HG02571 (cell line): ENCODE results near the gene RFX5.
"Not testable (repeated sequence)": the region's sequence is repeated elsewhere in the genome, so short reads cannot be mapped to it uniquely, and the experiment has no call there.

ENCODE experiments used
- ATAC-seq: cut with Tn5 transposase; IDR thresholded peaks from one replicate; pipeline ENCODE4 v1.9.1; 2021; ENCODE audit warnings: mild to moderate bottlenecking, moderate library complexity; ENCODE audit not compliant: unreplicated experiment

Gene RFX5

DNA sequence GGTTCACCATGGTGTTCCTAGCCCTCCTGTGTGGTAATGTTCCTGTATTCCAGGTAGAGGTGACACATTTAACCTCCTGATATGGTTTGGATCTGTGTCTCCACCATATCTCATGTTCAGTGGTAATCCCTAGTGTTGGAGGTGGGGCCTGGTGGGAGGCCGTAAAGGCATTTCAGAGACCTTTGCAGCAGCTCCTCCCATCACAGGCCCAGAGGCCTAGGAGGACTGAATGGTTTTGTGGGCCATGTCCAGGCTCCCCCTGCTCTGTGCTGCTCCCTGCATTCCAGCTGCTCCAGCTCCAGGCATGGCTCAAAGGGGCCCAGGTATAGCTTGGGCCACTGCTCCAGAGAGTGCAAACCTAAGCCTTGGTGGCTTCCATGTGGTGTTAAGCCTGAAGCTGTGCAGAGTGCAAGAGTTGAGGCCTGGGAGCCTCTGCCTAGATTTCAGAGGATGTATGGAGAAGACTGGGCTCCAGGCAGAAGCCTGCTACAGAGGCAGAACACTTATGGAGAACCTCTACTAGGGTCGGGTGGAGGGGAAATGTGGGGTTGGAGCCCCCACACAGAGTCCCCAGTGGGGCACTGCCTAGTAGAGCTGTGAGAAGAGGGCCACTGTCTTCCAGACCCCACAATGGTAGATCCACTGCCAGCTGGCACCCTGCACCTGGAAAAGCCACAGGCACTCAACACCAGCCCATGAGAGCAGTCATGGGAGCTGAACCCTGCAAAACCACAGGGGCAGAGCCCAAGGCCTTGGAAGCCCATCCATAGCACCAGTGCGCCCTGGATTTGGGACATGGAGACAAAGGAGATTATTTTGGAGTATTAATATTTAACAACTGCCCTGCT lies 15.5 kb upstream of the RFX5 start:
- no peak for ATAC-seq

DNA sequence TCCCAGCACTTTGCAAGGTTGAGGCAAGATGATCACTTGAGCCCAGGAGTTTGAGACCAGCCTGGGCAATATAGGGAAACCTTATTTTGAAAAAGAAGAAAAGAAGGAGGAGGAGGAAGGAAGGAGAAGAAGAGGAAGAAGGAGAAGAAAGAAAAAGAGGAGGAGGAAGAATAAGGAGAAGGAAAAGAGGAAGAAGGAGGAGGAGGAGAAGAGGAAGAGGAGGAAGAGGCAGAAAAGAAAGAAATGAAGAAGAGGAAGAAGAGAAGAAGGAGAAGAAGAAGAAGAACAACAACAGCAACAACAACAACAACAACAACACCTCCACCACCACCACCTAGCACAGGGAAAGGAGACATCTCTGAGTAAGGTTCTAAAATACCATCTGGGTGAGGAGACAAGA lies 14.8 kb upstream of the RFX5 start:
- ATAC-seq = no peak

DNA sequence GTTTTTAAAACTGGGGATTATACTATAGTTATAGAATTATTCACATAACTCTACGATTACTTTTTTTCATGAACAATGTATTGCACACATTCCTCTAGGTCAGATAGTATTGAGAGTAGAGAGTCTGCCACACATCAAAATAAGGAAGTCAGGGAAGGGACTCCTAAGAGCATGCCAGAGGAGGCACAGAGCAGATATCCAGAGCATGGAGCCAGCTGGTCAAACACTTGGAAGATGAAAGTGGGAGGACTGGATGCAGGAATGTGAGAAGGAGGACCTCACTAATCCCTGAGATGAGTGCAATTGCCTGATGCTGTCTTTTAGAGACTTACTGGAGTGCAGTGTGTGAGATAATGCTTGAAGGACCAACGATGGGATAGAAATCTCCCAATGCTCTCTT lies 9.6 kb upstream of the RFX5 start:
- ATAC-seq = no peak

DNA sequence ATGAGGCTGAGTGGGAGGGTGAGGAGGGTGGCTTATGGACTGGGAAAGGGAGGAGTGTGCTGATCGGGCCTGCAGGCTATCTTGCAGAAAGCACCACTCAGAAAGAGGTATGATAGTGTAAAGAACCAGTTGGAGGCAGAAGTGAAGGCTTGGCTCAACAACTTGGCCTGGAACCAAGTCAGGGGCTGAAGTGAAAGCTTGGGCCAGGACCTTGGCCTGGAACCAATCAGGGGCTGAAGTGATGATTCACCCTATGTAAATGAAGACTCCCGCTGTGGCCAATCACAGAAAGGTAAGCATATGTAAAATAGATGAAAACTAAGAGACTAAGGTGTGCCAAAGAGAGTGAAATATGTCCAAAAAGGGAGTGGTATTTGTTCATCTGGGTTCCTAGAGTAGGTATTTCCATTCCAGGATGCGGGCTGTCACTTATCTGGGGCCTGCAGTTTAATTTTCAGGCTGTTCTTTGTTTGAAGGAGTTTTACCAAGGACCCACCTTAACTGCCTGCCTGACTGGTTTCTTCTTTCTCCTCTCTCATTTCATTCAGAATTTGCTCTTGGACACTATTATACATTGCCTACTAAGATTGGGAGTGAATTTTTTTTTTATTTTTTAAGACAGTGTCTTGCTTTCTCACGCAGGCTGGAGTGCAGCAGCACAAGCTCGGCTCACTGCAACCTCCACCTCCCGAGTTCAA lies 5.1 kb upstream of the RFX5 start:
- no peak for ATAC-seq

DNA sequence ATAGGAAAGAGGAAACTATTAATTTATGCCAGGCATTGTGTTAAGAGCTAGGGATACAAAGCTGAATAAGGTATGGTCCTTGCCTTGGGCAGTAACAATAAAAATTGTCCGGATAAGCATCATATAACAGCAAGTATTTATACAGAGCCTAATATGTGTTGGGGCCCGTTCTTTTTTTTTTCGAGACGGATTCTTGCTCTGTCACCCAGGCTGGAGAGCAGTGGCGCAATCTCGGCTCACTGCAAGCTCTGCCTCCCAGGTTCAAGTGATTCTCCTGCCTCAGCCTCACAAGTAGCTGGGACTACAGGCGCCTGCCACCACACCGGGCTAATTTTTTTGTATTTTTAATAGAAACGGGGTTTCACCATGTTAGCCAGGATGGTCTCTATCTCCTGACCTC lies 3.3 kb upstream of the RFX5 start:
- not testable (repeated sequence) for ATAC-seq

DNA sequence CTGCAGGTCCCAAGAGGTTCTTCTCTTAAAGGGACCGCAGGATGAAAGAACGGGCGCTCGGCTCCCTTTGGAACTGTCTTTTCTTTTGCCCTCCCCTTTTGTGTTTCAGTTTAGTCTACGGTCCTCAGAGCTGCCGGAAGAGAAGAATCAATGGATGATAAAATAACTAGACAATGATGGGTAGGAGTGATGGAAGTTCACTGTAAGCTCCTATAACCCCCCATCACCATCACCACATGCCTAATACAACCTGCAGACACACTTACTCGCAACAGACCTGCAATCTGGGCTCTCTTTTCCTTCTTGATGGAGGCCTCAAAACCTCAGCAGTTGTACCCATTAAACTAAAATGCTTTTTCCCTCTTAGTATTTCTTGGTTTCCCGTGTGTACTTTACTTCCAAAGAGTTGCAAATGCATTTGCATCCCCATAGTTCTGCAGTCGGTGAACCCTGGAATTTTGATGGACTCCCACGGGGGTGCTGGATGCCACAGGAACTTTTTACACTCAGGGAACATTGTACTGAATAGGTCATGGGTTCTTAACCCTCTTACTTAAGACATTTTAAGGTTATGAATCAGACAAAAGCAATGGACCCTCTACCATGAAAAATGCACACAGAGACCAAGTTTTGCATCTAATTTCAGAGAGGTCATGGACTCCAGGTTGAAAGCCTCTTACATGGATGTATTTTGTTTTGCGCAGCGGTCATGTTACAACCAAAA lies 633 bp upstream of the RFX5 start:
- ATAC-seq = no peak

DNA sequence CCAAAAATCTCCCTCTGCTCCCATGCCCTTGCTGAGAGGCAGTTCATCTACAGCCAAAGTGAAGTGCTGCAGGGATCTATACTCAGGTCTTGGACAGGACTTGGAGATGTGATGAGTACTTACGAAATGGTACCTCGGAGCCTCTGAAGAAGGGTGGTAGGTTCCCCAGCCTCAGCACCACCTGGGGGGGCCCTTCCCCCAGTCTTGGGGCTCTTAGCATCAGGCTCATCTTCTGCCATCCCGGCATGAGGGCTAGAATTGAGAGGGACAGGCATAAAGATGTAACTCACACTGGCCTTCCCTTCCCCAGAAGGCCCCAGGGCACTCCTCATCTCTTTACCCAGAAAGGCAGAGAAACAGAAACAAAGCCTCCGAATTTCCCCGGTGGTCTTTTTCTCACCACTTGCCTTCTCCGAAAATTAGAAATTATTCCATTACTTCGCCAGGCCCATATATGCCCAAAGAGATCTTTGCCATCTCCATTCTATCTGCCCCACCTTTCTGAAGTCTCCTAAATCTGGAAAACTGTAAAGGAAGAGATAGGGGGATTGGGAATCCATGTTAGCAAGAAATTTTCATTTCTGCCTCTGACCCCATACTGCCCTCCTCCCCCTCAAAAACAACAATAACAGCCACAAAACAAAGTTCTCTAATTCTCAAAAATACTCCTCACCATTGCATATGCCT lies 827 bp downstream of the RFX5 start:
- no peak for ATAC-seq

DNA sequence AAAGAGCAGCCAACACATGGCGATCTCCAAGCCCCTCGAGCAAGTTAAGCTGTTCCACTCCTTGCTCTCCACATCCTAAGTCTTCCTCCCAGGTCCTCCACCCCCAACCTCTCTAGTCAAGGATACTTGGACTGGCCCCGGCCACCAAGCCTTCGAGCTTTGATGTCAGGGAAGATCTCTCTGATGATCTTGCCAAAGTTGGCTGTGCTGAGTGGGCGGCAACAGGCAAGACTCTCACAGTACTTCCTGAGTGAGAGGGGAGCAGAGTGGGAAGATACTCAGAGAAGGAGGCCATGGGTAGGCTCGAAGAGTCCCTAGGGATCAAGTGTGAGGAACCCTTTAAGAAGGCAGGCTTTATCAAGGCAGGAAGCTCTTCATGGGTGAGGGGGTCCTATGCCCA lies 2.8 kb downstream of the RFX5 start:
- no peak for ATAC-seq

DNA sequence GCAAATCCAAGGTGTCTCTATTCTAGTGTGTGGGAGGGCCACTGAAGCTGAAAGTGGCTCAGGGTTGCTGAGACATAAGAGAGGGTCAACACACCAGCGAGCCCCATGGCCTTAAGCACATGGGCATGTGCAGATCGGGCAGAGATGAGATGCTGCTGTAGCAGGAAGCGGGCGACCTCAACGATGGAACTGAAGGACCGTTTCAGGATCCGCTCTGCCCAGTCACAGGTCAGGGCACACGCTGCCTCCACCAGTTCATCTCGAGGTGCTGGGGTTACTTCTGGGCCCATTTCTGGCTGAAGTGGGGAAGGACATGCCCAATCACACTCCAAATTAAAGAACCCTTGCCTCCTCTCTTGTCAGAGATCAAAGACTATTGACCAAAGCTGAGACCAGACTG lies 3.5 kb downstream of the RFX5 start:
- no peak for ATAC-seq

DNA sequence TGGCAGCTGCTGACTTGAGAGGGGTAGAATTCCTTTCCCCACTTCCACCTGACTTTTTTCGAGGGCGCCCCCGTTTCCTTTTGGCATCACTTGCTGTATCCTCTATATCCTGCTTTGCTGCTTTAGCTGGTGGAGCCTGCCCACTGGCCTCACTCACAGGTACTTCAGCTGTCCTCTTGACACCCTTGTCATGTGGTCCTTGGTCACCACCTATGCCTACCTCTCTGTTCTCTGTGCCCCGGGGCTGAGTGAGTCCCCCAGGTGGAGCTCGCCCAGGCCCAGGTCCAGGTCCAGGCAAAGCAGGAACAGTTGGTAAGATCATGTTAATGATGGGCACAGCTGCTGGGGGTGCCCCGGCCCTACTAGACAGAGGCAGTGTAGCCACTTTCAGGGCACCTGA lies 4.5 kb downstream of the RFX5 start:
- no peak for ATAC-seq

DNA sequence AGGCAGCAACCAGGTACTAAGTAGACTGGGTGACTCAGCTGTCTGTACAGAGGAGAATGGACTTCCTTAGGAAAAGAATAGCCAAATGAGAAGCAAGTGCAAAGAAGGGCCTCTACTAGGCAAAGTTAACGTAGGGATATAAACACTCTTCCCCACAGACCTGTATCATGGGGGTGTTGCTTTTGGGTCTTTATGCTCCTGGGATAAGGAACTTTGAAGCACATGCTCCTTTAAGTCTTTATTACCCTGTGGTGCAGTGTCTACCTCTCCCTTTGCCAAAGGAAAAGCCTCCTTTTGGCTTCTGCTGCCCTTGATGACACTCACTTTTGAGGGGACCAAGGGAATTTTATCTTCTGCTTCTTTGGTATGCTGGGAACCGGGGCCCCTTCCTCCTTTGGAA lies 5.0 kb downstream of the RFX5 start:
- no peak for ATAC-seq

DNA sequence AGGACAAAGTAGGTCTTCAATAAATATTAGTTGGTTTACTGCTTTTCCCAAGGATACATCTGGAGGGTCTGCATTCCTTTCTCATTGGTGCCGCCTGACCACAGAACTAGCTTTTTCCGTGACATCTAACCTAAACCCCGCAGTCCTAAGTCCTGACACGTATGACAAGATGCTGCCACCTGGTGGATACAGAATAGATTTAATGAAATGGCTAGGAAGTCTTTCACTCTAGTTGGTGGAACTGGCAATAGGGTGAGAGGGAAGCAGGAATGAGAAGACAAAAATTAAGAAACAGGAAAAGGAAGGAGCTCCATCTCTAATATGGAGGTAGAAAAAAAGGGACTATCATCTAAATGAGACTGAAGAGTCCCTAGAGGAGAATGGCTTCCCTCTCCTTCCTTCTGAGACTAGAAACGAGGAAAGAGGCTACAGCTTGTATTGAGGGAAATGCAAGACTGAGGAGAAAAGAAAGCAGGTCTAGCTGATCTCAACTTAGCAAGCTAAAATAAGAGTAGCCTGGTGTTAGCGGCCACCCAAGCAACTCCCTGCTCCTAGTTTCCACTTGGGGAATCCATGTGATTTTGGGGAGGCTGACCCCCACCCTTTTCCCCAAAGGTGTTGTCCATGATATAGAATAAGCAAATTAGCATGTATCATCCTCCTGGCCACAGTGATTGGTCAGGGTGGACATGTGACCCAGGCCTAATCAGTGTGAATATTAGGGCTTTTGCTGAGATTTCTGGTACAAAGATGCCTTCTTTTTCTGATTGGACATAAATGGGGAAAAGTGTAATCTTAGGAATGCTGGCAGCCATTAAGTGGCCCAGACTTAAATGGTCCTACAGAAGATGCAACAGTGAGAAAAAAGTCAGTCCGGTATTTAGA lies 5.9 kb downstream of the RFX5 start:
- ATAC-seq = peak; percentile 44

DNA sequence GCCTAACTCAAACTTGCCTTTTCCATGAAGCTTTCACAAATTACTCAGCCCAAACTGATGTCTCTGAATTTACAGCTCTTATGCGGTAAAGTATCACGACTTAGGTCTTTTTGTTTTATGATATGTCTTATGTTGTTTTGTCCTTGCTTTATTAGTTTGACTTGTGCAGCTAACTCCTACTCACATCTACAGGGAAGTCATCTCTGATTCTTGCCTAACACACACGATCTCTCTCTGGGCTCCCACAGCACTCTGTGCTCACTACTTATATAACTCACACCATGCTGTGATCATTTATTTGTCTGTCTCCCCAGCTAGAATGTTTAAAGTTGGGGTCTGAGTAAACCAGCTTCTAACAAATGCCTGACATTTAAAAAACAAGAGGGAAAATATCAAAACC lies 10.5 kb downstream of the RFX5 start:
- ATAC-seq = no peak

DNA sequence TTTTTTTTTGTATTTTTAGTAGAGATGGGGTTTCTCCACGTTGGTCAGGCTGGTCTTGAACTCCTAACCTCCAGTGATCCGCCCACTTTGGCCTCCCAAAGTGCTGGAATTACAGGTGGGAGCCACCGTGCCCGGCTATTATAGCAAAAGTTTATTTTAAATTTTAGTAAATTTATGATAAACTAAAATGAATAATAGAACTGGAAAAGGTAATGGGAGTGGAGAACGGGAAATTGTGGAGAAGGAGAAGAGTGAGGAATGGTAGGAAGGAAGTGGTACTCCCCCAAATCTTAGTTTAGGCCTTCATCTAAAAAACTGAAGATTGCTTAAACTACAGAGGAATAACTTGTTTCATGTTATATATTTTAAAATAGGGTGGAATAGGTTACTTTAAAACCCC lies 12.2 kb downstream of the RFX5 start:
- ATAC-seq = no peak

DNA sequence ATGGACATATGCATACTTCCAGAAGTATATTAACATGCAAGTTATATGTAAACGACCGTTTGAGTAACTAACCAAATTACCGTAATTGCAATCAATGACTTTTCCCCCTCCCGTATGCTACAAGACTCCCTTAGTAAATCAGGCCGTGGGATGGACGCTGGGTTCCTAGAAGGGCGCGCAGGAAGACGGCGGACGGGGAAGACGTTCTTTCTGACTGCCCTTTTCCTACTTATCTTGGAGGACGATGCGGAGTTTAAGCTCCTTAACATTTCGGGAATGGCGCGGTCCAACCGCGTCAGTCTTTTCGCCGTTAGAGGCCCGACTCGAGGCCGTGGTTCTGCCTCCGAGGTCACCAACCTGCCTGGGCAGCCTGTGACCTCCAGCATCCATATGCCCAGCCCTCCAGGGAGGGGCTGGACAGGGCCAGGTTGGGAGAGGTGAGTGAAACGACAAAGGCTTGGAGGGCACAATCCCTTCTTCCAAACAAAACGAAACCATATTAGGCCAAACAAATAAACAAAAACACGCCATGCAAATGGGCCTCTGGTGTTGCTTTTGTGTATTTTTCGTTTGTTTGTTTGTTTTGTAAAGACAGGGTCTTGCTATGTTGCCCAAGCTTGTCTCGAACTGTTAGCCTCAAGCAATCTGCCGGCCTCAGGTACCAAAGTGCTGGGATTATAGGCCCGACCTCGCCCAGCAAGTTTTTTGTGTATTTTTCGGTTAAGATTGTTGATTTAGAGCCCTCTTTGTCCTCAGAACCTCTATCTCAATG lies 19.0 kb downstream of the RFX5 start:
- ATAC-seq = no peak

DNA sequence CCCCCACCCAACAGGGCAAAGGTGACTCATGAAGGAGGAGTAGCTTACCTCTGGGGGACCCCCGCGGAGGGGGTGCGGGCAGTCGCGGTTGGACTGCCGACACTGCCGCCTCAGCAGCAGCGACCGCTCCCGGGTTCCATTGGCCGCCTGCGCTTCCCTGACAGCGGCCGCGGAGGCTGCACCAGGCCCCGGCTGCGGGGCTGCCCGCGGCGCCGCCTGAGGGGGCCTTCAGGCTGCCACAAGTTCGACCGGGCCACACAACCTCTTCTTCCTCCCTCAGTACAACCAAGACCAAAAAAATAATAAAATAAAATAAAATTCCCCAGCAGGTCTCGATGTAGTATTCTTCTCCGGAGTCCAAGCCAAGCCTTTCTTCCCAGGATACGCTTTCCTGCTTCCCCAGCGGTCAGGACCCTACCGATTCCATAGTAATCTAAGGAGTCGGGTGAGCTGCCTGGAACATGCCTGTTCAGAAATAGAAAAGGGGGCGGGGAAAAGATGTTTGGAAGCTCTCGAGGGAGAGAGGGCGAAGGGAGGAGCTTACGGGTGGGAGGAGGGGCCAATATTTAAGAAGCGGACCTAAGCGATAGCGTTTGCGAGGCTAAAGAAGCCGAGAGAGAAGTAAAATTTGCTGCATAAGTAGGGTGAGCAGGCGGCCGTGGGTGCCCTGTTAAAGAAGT lies 19.7 kb downstream of the RFX5 start, which contains the start of gene PI4KB:
Gene PI4KB, minus strand, starts transcription at position 194 of the 680 bp plus-strand sequence. CDS start 10,935 bp downstream, outside the sequence.
- peak; percentile 72 for ATAC-seq

DNA sequence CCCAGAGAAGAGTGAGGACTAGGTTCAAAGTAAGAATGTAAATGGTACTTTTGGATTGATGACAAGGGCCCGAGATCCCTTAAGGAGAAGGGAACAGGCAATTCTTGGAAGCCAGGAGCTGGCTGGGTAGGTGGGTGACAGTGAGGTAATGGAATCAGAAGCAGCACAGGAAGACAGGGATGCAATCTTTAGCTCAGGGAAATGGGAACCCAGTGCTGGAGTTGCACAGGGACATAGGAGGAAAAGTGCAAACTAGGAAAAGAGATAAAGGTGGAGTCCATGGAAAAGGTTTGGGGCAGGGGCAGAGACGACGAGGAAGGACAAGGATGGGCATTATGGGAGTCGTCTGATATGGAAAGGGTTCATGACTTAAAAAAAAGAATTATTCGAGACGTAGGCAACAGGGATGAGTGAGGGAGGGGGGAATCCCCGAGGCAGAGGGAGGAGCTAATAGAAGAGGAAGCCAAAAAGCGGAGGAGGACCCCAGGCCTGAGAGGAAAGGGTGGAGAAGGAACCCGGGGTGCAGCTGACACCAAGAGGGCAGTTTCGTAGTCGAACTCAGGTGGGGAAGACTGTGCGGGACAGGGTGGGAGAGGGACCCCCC lies 20.3 kb downstream of the RFX5 start:
- peak; percentile 46 for ATAC-seq

DNA sequence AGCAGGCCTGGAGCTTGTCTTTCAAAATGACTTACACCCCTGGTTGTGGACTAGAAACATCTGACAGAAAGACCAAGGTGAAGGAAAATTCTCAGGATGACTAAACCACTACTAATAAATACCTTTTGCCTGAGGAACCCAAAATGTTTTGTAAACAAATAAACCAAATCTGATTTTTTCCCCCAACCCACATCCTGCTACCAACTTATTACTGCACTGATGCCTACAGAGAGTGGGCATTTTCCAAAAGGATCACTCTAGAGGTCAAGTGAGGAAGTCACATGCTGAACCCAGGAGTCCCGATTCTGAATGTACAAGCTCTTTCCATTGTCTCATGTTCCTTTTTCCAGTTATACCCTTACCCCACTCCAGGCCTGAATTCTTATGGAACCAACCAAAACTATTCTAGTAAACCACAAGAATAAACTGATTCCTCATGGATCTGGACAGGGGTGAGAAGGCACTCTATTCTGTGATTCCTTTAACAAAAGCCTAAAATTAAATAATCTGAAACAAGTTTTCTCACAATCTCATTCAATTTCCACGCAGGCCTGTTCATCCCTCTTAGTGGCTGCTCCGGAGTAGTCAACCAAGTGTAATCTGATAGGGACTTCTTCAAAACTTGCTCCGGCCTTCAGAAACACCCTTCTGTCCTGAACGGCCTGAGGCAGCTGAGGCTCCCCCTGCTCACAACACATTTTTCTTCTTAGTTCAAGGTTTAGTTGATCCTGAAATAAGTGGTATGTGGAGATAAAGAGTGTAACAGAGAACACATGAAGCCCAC lies 21.2 kb downstream of the RFX5 start:
- no peak for ATAC-seq
